OCI-LY7 (cell line): ENCODE measurements around the gene GPT2. TPM values are rescaled to one million over a fixed set of nuclear protein-coding genes. Genes with fewer than 3 reads are reported as not detected.

ENCODE experiments used
- BruUV-seq: library from RNA; stranded (reverse); fragments of 400-500 nt; replicated peaks from 2 replicates; lab custom pipeline; 2021; lab: Mats Ljungman, UMichigan
- CTCF ChIA-PET: fragments of 300-600 bp; sonication (Branson Sonifier 250); formaldehyde crosslinking; loops from one replicate; lab custom pipeline; 2022; ENCODE audit warnings: antibody characterized with exemption; ENCODE audit not compliant: unreplicated experiment; lab: Charles Lee
- POLR2A ChIA-PET: fragments of 300-600 bp; sonication (Branson Sonifier 250); formaldehyde crosslinking; loops from one replicate; lab custom pipeline; 2022; ENCODE audit warnings: antibody characterized with exemption; lab: Charles Lee
- DNase-seq: peaks from one replicate; pipeline ENCODE4 v3.0.0-alpha.2; 2015; ENCODE audit warnings: low spot score
- H2AFZ ChIP-seq: fragments of 200-600 bp; sonication (generic), shearing (Covaris generic); 2 replicates; pipeline ENCODE4 v1.6.1; 2014; ENCODE audit warnings: mild to moderate bottlenecking, antibody characterized with exemption, low read length, moderate library complexity
- H3K27ac ChIP-seq: fragments of 200-600 bp; sonication (generic); 2 replicates; pipeline ENCODE4 v1.5.1; 2014; ENCODE audit warnings: mixed run types, low read depth, mild to moderate bottlenecking, moderate library complexity, low read length, inconsistent platforms; ENCODE audit not compliant: poor library complexity, severe bottlenecking
- H3K36me3 ChIP-seq: fragments of 200-600 bp; sonication (generic); 2 replicates; pipeline ENCODE4 v1.6.1; 2014; ENCODE audit warnings: mild to moderate bottlenecking, antibody characterized with exemption, low read length, moderate library complexity, mixed read lengths; ENCODE audit not compliant: insufficient read depth
- H3K4me1 ChIP-seq: fragments of 200-600 bp; sonication (generic); 2 replicates; pipeline ENCODE4 v1.5.1; 2014; ENCODE audit warnings: mild to moderate bottlenecking, low read length; ENCODE audit not compliant: insufficient read depth, poor library complexity, severe bottlenecking
- H3K4me2 ChIP-seq: fragments of 200-600 bp; sonication (generic); 2 replicates; pipeline ENCODE4 v1.6.1; 2014; ENCODE audit warnings: mild to moderate bottlenecking, low read length
- H3K4me3 ChIP-seq: fragments of 200-600 bp; sonication (generic); 2 replicates; pipeline ENCODE4 v1.5.1; 2014; ENCODE audit warnings: mild to moderate bottlenecking, low read depth, low read length; ENCODE audit not compliant: poor library complexity, severe bottlenecking
- H3K79me2 ChIP-seq: fragments of 200-600 bp; sonication (generic); 2 replicates; pipeline ENCODE4 v1.6.1; 2016; ENCODE audit warnings: low read depth, mild to moderate bottlenecking, low read length, moderate library complexity, mixed read lengths; ENCODE audit not compliant: insufficient read depth
- H3K9me2 ChIP-seq: fragments of 200-600 bp; sonication (generic); 2 replicates; pipeline ENCODE4 v1.6.1; 2016; ENCODE audit warnings: mild to moderate bottlenecking, low read length, mixed read lengths; ENCODE audit not compliant: insufficient read depth
- H3K9me3 ChIP-seq: fragments of 200-600 bp; sonication (generic); 2 replicates; pipeline ENCODE4 v1.6.1; 2014; ENCODE audit warnings: mild to moderate bottlenecking, mixed run types, low read length, mixed read lengths
- H4K20me1 ChIP-seq: fragments of 200-600 bp; sonication (generic); 2 replicates; pipeline ENCODE4 v1.6.1; 2014; ENCODE audit warnings: mild to moderate bottlenecking, antibody characterized with exemption, low read length, moderate library complexity, mixed read lengths; ENCODE audit not compliant: insufficient read depth
- CTCF ChIP-seq: fragments of 200-600 bp; sonication (generic); conservative IDR thresholded peaks from 2 replicates; pipeline ENCODE4 v1.5.1; 2014; ENCODE audit warnings: mild to moderate bottlenecking, antibody characterized with exemption, low read length, moderate library complexity, mixed read lengths
- EZH2phosphoT487 ChIP-seq: fragments of 200-600 bp; sonication (generic); IDR thresholded peaks from 2 replicates; pipeline ENCODE4 v1.6.1; 2018; ENCODE audit warnings: low read depth, borderline replicate concordance, mild to moderate bottlenecking, mixed run types, antibody characterized with exemption, low read length, moderate library complexity, mixed read lengths
- intact Hi-C: fragments of 100-400 bp; cut with micrococcal nuclease; formaldehyde crosslinking; loops from one replicate; pipeline ENCODE4 v1.10.0; 2022; ENCODE audit not compliant: unreplicated experiment
- total RNA-seq, 2 experiments: library from RNA; depleted of rRNA in 1 of 2; stranded (reverse); fragments of >200 nt in 1 of 2; shearing (Covaris generic) in 1 of 2; gene quantifications; 2 replicates each; pipeline ENCODE4 v1.2.3, GENCODE V29; 2014 to 2022

GPT2 gene
- total RNA-seq, 2 experiments from 2014 or later: 42.5 to 105 TPM

GRCh38 chr16:46918400-46918799 lies 34.2 kb downstream of the GPT2 start:
- H3K9me2 ChIP-seq: no peaks in the 10 kb centered on the region
- no peak overlapping the region for H3K27ac ChIP-seq
- H4K20me1 ChIP-seq: no peaks in the 10 kb centered on the region
- intact Hi-C loops: no loop called here
- peaks cover 12% of the 10 kb centered on the region for H3K4me1 ChIP-seq
- peak overlapping the region; percentile 27; the same call in 1 of the 2 replicates for H3K4me2 ChIP-seq
- H3K9me3 ChIP-seq: no peaks in the 10 kb centered on the region
- no peaks in the 10 kb centered on the region for H3K79me2 ChIP-seq
- H3K4me3 ChIP-seq: no peak overlapping the region
- H2AFZ ChIP-seq: no peak overlapping the region
- POLR2A ChIA-PET: interaction anchor here (0.5 kb wide), 1 partner anchor 310 kb away, joined by 5 read pairs; no protein-coding TSS in a partner anchor
- TF ChIP-seq EZH2phosphoT487 (no peak), CTCF (no peak)
- BruUV-seq: no TSS peak
- DNase-seq: no peak
- H3K36me3 ChIP-seq: peaks cover 74% of the 10 kb centered on the region
- CTCF ChIA-PET: no interaction called here

- Histone ChIP-seq H3K4me3 (no peak overlapping the region), H2AFZ (no peak overlapping the region), H3K4me1 (peaks cover 12% of the 10 kb centered on the region), H3K36me3 (peaks cover 77% of the 10 kb centered on the region), H4K20me1 (no peaks in the 10 kb centered on the region), H3K9me2 (no peaks in the 10 kb centered on the region), H3K9me3 (no peaks in the 10 kb centered on the region), H3K79me2 (no peaks in the 10 kb centered on the region), H3K27ac (no peak overlapping the region), H3K4me2 (peak overlapping the region; percentile 27; the same call in 1 of the 2 replicates)
- CTCF ChIA-PET: interaction anchor here (0.9 kb wide), 1 partner anchor 65 kb away, joined by 3 read pairs; no protein-coding TSS in a partner anchor
- POLR2A ChIA-PET: interaction anchor here (0.5 to 0.6 kb wide), 2 partner anchors 256 to 311 kb away, joined by 3 to 5 read pairs; no protein-coding TSS in a partner anchor
- peak; percentile 72 for DNase-seq
- BruUV-seq: no TSS peak
- TF ChIP-seq EZH2phosphoT487 (no peak), CTCF (peak; percentile 61)
- intact Hi-C loops: no loop called here
Observed at GRCh38 chr16:46918905-46919792, 35.0 kb downstream of the GPT2 start.
